PC-3 (cell line): ENCODE data around the gene DNAJC3.

Experiments used
- EZH2 ChIP-seq: fragments of 300-600 bp; sonication (generic); IDR thresholded peaks from one replicate; pipeline ENCODE4 v1.6.1; 2017; ENCODE audit warnings: antibody characterized with exemption, mild to moderate bottlenecking, low read length; ENCODE audit not compliant: unreplicated experiment
- EZH2phosphoT487 ChIP-seq: fragments of 300-600 bp; sonication (generic); IDR thresholded peaks from 2 replicates; pipeline ENCODE4 v1.6.1; 2018; ENCODE audit warnings: mild to moderate bottlenecking, antibody characterized with exemption, low read length, borderline replicate concordance
- TF ChIP-seq, protein P1 (sequence below): fragments of 300-600 bp; sonication (generic); conservative IDR thresholded peaks from 2 replicates; pipeline ENCODE4 v1.5.1; 2017; ENCODE audit warnings: antibody characterized with exemption, low read depth, mild to moderate bottlenecking, low read length

DNA sequence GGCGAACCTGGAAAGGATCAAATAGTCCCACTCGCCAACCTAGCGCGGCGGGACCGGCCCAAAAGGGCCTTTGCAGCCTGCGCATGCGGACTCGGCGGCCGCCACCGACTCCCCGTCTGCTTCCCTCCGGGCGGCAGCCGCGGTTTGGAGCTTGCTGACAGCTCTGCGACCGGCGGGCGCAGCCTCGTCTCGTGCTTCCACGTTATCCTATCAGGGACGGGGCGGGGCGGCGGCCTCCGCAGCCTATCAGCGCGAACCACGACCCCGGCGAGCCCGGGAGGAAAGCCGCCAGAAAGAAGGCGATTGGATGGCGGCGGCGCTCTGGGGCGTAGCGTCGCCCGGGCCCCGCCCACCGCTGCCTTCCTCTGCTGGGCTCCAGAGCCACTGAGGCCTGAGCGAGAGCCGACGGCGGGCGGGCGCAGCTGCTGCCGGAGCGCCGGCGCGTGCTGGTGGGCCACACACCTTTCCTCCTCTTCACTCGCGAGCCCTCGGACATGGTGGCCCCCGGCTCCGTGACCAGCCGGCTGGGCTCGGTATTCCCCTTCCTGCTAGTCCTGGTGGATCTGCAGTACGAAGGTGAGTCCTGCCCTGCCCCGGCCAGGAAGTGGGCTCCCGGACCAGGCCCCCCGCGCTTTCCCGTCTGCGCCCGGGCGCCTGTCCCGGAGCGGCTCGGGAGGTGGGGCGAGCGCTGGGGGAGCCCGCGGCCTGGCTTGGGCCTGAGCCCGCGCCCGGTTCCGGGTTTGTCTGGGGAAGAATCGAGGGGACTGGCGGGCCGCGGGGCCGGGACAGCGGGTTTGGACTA is at the start of gene DNAJC3:
- TF ChIP-seq, protein P1, sequence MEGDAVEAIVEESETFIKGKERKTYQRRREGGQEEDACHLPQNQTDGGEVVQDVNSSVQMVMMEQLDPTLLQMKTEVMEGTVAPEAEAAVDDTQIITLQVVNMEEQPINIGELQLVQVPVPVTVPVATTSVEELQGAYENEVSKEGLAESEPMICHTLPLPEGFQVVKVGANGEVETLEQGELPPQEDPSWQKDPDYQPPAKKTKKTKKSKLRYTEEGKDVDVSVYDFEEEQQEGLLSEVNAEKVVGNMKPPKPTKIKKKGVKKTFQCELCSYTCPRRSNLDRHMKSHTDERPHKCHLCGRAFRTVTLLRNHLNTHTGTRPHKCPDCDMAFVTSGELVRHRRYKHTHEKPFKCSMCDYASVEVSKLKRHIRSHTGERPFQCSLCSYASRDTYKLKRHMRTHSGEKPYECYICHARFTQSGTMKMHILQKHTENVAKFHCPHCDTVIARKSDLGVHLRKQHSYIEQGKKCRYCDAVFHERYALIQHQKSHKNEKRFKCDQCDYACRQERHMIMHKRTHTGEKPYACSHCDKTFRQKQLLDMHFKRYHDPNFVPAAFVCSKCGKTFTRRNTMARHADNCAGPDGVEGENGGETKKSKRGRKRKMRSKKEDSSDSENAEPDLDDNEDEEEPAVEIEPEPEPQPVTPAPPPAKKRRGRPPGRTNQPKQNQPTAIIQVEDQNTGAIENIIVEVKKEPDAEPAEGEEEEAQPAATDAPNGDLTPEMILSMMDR: no peak
- no peak for TF ChIP-seq EZH2phosphoT487
- TF ChIP-seq EZH2: no peak
